HG03108 (cell line): ENCODE data around the gene RNF144B.
"Not testable (repeated sequence)": the region's sequence is repeated elsewhere in the genome, so short reads cannot be mapped to it uniquely, and the experiment has no call there.

Experiments used
- ATAC-seq: cut with Tn5 transposase; IDR thresholded peaks from one replicate; pipeline ENCODE4 v1.9.1; 2021; ENCODE audit warnings: moderate library complexity; ENCODE audit not compliant: unreplicated experiment

Gene RNF144B

GRCh38 chr6:18406955-18407749 lies 20.0 kb downstream of the RNF144B start:
- ATAC-seq: no peak

GRCh38 chr6:18409602-18410001 lies 22.5 kb downstream of the RNF144B start:
- not testable (repeated sequence) for ATAC-seq

DNA sequence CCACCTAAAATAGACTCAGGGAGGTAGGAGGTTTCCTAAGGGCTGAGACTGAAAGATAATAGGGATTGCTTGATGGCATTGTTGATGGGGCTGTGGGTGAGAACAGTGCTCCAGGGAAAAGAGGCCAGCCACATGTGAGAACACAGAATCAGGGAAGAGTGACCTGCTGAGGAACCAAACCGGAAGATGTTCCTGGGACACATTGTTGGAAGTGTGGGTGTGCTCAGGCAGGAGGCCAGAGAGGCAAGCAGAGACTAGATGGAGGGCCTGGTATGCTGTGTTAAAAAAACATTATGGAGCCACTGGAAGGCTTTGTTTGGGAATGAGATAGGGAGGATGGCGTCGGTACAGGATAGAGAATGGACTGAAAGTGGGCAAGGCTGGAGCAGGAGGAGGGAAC lies 23.3 kb downstream of the RNF144B start:
- ATAC-seq: no peak

DNA sequence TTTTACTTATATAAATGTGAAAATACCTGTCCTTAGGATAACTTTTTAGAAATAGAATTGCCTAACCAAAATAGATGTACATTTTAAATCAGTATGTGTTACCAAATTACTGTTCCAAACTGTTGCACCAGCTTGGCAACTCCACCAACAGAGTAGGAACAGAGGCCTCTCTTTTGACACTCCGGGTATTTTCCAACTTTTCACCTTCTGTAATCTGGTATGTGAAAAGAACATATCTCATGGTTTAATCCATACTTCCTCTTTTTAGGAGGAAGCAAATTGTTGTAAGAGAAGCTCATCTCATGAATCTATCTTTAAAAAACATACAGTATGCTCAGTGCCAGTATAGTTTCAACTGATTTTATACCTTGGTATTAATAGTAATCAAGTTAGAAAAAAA lies 24.9 kb downstream of the RNF144B start:
- no peak for ATAC-seq

- ATAC-seq: no peak
Observed at GRCh38 chr6:18412644-18413043, 25.5 kb downstream of the RNF144B start.

DNA sequence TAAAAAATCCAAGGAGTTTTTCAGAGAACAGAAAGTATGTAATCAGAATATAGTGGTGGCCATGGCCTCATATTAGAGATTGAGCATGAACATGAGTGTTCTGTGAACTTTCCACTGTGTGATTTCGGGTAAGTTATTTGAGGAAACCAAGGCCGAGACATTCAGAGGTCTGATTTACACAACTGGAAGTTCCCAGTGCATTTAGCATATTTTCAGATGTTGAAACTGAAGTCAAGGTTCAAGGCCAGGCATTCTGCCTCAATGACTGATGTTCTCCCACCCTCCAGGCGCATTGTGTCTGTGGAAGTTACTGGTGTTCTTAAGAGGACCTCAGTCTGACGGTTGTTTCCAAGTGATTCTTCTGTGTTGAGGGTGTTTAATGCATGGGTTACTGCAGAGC lies 26.2 kb downstream of the RNF144B start:
- ATAC-seq: no peak

GRCh38 chr6:18414116-18414515 lies 27.0 kb downstream of the RNF144B start:
- no peak for ATAC-seq

- ATAC-seq: no peak
Observed at GRCh38 chr6:18415207-18415606, 28.1 kb downstream of the RNF144B start.

GRCh38 chr6:18415671-18416340 lies 28.7 kb downstream of the RNF144B start:
- ATAC-seq: no peak

- ATAC-seq: no peak
Observed at GRCh38 chr6:18416341-18416679, 29.2 kb downstream of the RNF144B start.

GRCh38 chr6:18420328-18420727 lies 33.2 kb downstream of the RNF144B start:
- ATAC-seq: no peak

GRCh38 chr6:18422136-18422535 lies 35.0 kb downstream of the RNF144B start:
- ATAC-seq: no peak

- no peak for ATAC-seq
Observed at GRCh38 chr6:18423426-18423825, 36.3 kb downstream of the RNF144B start.

GRCh38 chr6:18424201-18424600 lies 37.1 kb downstream of the RNF144B start:
- ATAC-seq: no peak

GRCh38 chr6:18425218-18425617 lies 38.1 kb downstream of the RNF144B start:
- no peak for ATAC-seq

GRCh38 chr6:18427296-18427695 lies 40.1 kb downstream of the RNF144B start:
- ATAC-seq: no peak

DNA sequence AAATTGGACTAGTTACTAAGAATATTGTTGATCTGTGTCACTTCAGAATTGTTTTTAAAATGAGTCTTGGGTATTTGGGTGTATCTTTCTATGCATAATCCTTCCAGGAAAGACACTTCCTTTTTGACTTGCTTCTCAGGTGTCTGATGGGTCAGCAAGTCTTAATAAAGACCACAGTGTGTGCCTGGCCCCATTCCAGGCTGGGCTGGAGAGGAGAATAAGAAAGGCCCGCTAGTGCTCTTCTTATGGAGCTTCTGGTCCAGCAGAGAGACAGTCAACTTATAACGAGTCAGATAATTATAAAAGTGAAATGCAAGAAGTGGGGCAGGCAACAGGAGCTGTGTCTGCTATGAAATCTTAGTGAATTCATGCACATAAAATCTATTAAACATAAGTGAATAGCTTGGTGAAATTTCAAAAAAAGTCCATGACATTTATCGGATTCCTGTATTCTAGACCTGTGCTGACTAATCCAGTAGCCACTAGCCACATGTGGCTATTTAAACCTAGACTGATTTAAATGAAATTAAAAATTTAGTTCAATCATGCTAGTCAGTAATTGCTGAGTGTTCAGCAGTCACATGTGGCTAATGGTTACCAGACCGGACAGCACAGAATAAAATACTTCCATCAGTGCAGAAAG lies 42.6 kb downstream of the RNF144B start:
- ATAC-seq: no peak

DNA sequence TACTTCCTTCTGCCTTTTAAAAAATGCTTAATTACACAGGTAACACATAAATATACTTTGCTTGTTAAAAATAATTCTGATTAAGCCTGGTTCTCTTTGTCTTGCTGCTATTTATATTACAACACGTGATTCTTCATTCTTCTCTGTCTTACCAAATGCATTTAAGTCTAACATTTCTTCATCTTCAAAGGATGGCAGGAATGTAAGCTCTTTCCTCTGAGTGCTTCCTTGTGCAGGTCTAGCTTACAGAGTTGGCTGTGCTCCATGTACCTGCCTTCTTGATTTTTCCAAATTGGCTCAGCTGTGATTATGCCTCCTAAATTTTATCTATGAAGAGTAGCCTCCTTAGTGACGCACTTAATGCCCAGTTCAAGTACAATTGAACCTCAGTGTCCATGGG lies 44.4 kb downstream of the RNF144B start:
- no peak for ATAC-seq

GRCh38 chr6:18432180-18432579 lies 45.0 kb downstream of the RNF144B start:
- no peak for ATAC-seq

DNA sequence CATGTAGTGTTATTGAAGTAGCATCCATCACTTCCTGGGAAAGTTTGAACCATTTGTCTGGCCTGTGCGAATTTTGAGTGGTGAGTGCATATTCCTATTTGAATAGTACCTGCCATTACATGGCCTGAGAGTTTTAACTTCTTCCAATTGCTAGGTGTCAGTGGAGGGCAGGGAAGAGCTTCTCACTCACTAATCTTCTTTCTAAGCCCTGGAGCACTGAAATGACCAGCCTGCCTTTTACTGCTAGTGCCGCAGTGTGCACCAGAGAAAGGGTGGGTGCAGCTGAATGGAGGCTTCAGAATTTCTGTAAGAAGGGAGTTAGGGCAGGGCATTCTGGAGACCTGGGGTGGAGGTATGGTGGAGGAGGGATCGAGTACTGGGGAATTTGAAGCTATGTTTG lies 45.5 kb downstream of the RNF144B start:
- ATAC-seq: no peak

DNA sequence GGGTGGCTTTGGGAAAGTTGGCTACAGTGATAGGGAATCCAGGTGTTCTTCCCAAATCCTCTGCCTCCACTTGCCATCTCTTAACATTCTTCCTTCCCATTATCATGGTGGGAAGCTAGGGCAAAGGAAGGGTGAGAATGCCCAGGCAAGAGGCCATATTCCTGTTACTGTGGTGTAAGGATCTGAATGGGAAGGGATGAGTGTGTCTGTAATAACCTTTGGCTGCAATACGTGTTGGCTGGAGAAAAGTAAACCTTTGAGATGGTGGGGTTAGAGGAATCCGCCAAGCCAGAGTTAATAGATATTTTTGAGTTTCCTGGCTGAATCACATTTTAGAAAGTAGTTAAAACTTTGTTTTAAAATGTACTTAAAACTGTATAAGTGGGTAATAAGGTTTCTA lies 45.9 kb downstream of the RNF144B start:
- ATAC-seq: no peak

DNA sequence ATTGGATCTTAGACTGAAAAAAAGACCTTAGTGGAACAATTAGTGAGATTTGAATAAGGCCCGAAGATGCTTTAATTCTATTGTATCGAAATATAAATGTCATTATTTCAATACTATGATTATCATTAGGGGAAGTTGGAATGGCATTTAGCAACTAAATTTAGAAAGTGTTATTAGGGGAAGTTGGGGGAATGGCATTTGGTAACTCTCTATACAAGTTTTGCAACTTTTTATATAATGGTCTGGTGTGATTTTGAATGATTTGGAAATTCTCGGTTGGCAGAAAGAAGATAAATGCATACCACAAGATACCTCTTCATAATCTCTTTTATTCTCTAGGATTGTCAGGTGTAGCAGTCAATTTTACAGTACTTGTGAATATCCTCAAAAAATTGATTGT lies 49.2 kb downstream of the RNF144B start:
- no peak for ATAC-seq
